Measurements from ENCODE around the gene SLX4IP.

- TF ChIP-seq POLR2AphosphoS5 (IDR thresholded peaks at IDR 0.05; ENCODE audit: low read depth, low read length) (no peak), TAF1 (IDR thresholded peaks at IDR 0.05; ENCODE audit: borderline replicate concordance, insufficient read depth, low read length) (no peak)
- TF ChIP-seq, protein P1, sequence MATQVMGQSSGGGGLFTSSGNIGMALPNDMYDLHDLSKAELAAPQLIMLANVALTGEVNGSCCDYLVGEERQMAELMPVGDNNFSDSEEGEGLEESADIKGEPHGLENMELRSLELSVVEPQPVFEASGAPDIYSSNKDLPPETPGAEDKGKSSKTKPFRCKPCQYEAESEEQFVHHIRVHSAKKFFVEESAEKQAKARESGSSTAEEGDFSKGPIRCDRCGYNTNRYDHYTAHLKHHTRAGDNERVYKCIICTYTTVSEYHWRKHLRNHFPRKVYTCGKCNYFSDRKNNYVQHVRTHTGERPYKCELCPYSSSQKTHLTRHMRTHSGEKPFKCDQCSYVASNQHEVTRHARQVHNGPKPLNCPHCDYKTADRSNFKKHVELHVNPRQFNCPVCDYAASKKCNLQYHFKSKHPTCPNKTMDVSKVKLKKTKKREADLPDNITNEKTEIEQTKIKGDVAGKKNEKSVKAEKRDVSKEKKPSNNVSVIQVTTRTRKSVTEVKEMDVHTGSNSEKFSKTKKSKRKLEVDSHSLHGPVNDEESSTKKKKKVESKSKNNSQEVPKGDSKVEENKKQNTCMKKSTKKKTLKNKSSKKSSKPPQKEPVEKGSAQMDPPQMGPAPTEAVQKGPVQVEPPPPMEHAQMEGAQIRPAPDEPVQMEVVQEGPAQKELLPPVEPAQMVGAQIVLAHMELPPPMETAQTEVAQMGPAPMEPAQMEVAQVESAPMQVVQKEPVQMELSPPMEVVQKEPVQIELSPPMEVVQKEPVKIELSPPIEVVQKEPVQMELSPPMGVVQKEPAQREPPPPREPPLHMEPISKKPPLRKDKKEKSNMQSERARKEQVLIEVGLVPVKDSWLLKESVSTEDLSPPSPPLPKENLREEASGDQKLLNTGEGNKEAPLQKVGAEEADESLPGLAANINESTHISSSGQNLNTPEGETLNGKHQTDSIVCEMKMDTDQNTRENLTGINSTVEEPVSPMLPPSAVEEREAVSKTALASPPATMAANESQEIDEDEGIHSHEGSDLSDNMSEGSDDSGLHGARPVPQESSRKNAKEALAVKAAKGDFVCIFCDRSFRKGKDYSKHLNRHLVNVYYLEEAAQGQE (IDR thresholded peaks at IDR 0.05; ENCODE audit: insufficient read depth in 1 of 2, low read depth in 2 of 2, low read length in 2 of 2) = no peak
Measured at GRCh38 chr20:10611357-10611756, 176.3 kb downstream of the SLX4IP start.

All from PFSK-1 (cell line).